Testis (tissue), 3 donors: Measurements from ENCODE around the gene WDR6. TPM values are rescaled to one million over a fixed set of nuclear protein-coding genes. Genes with fewer than 3 reads are reported as not detected.
"Not testable (repeated sequence)": the region's sequence is repeated elsewhere in the genome, so short reads cannot be mapped to it uniquely, and the experiment has no call there.

Source experiments
- DNase-seq: peaks from one replicate; pipeline ENCODE4 v3.0.0-alpha.2; 2019
- H3K27ac ChIP-seq, 2 donors: fragments of 200-600 bp; sonication (generic); one replicate each; pipeline ENCODE4 v1.5.1; 2019
- H3K27me3 ChIP-seq: fragments of 200-600 bp; sonication (generic); one replicate; pipeline ENCODE4 v1.5.1; 2019
- H3K36me3 ChIP-seq: fragments of 200-600 bp; sonication (generic); one replicate; pipeline ENCODE4 v1.5.1; 2017; ENCODE audit warnings: low read depth; ENCODE audit errors: missing control alignments
- H3K4me1 ChIP-seq: fragments of 200-600 bp; sonication (generic); one replicate; pipeline ENCODE4 v1.5.1; 2019
- H3K4me3 ChIP-seq, 2 donors: fragments of 200-600 bp; sonication (generic); one replicate each; pipeline ENCODE4 v1.5.1; 2017 to 2019
- H3K9me3 ChIP-seq: fragments of 200-600 bp; sonication (generic); one replicate; pipeline ENCODE4 v1.5.1; 2017
- CTCF ChIP-seq, 3 experiments: fragments of 450-650 bp in 2 of 3; fragments of 200-600 bp in 1 of 3; sonication (generic) in 1 of 3; IDR thresholded peaks; one replicate each; pipeline ENCODE4 v1.5.1; 2016 to 2019; ENCODE audit warnings: antibody characterized with exemption in 3 of 3, mild to moderate bottlenecking in 2 of 3, moderate library complexity in 1 of 3
- POLR2A ChIP-seq: fragments of 450-650 bp; IDR thresholded peaks from one replicate; pipeline ENCODE4 v1.6.1; 2017; ENCODE audit warnings: antibody characterized with exemption, mild to moderate bottlenecking, moderate library complexity
- WGBS, 2 donors: methylation state at CpG; one replicate each; pipeline ENCODE4 v1.1.5; 2018; 5-methylcytosine and 5-hydroxymethylcytosine counted together
- intact Hi-C: fragments of 100-400 bp; cut with DNase I; formaldehyde crosslinking; loops from one replicate; pipeline ENCODE4 v1.15.1; 2023; ENCODE audit warnings: low total_unique reads
- polyA plus RNA-seq: library from polyadenylated mRNA; stranded (reverse); fragments of 350-450 nt; fragmentation: Illumina TruSeq; extraction: RNeasy Lipid Tissue Mini Kit (QIAGEN cat#74804); gene quantifications from one replicate; pipeline ENCODE4 v1.2.3, GENCODE V29; 2014; ENCODE audit warnings: low read depth, low replicate concordance; ENCODE audit not compliant: insufficient read depth
- total RNA-seq, 2 donors: library from RNA; depleted of rRNA; stranded (reverse); fragments of >200 nt; gene quantifications; one replicate each; pipeline ENCODE4 v1.2.3, GENCODE V29; 2016

The WDR6 gene
- total and polyA plus RNA-seq, 3 donors from 2014 or later: 92.0 to 172 (median 171) TPM

- H3K4me1 ChIP-seq: peaks cover 17% of the 10 kb centered on the region
- WGBS, 2 donors: 3 to 5% methylated on average over 9 to 39 of the region's 41 CpGs
- H3K4me3 ChIP-seq: peak overlapping the region; percentile 74 to 95
- peak; percentile 93 for DNase-seq
- no peak for TF ChIP-seq POLR2A
- no peak for TF ChIP-seq CTCF (IDR thresholded peaks at IDR 0.05)
- no peaks in the 10 kb centered on the region for H3K36me3 ChIP-seq
- no peaks in the 10 kb centered on the region for H3K27me3 ChIP-seq
- peak overlapping the region; percentile 96 to 98 for H3K27ac ChIP-seq
- H3K9me3 ChIP-seq: no peaks in the 10 kb centered on the region
- intact Hi-C loops: no loop called here
Measured at GRCh38 chr3:49007771-49008528, 759 bp downstream of the WDR6 start.

GRCh38 chr3:49008627-49009026, 1.4 kb downstream of the WDR6 start:
- H3K4me3 ChIP-seq: peak overlapping the region in 1 of 2 donors; percentile 95
- H3K27me3 ChIP-seq, intact Hi-C loops, H3K9me3 ChIP-seq, H3K36me3 ChIP-seq, DNase-seq: not testable (repeated sequence)
- peak overlapping the region; percentile 96 to 98 for H3K27ac ChIP-seq
- H3K4me1 ChIP-seq: peaks cover 23% of the 10 kb centered on the region
- WGBS, 2 donors: 74% methylated on average over 5 of the region's 5 CpGs

GRCh38 chr3:49009396-49009795, 2.2 kb downstream of the WDR6 start:
- Histone ChIP-seq H3K36me3 (no peaks in the 10 kb centered on the region), H3K4me1 (peaks cover 26% of the 10 kb centered on the region), H3K27me3 (no peaks in the 10 kb centered on the region), H3K4me3 (no peak overlapping the region), H3K9me3 (no peaks in the 10 kb centered on the region), H3K27ac (no peak overlapping the region)
- 76 to 82% methylated on average over 3 of the region's 3 CpGs for WGBS, 2 donors
- TF ChIP-seq POLR2A (no peak), CTCF (IDR thresholded peaks at IDR 0.05) (no peak)
- intact Hi-C loops: no loop called here
- DNase-seq: no peak

- WGBS, 2 donors: 62 to 68% methylated on average over 9 to 17 of the region's 17 CpGs
- H3K36me3 ChIP-seq: no peaks in the 10 kb centered on the region
- H3K27ac ChIP-seq: no peak overlapping the region
- peaks cover 24% of the 10 kb centered on the region for H3K4me1 ChIP-seq
- intact Hi-C loops: no loop called here
- no peaks in the 10 kb centered on the region for H3K9me3 ChIP-seq
- no peaks in the 10 kb centered on the region for H3K27me3 ChIP-seq
- no peak for DNase-seq
- TF ChIP-seq CTCF (IDR thresholded peaks at IDR 0.05) (no peak), POLR2A (no peak)
- no peak overlapping the region for H3K4me3 ChIP-seq
Measured at GRCh38 chr3:49012441-49013017, 5.3 kb downstream of the WDR6 start.

GRCh38 chr3:49013113-49013737, 6.0 kb downstream of the WDR6 start:
- H3K27ac ChIP-seq: no peak overlapping the region
- H3K36me3 ChIP-seq: no peaks in the 10 kb centered on the region
- intact Hi-C loops: no loop called here
- no peak for DNase-seq
- 70 to 88% methylated on average over 7 to 19 of the region's 19 CpGs for WGBS, 2 donors
- H3K4me1 ChIP-seq: peaks cover 25% of the 10 kb centered on the region
- H3K4me3 ChIP-seq: no peak overlapping the region
- no peaks in the 10 kb centered on the region for H3K27me3 ChIP-seq
- H3K9me3 ChIP-seq: no peaks in the 10 kb centered on the region
- TF ChIP-seq CTCF (IDR thresholded peaks at IDR 0.05): no peak
- TF ChIP-seq POLR2A: no peak
